ENCODE measurements around the gene PATE1. TPM values are rescaled to one million over a fixed set of nuclear protein-coding genes. Genes with fewer than 3 reads are reported as not detected.

The PATE1 gene
- polyA plus RNA-seq, 1 donor from 2014 or later = not detected

DNA sequence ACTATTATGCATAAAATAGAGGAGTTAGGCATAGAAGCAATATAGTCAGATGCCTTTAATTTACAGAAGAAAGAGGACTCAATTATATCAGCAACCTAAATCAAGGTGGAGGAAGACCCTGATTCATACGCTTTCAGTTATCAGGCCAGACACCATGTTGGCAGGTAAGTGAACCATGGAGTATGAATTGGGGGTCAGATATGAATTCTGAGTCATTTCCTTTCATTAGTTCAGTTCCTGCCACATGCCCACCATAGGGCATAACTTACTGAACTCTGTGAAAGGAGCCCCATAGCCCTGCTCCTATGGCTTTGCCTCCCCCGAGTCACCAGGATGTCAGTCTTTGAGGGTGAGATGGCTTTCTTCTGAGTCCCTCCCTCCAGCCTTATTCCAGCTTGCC, 17.4 kb downstream of the PATE1 start:
- Histone ChIP-seq H3K4me2 (ENCODE audit: low read length) (no peak overlapping the region), H3K36me3 (ENCODE audit: insufficient read depth, low read length) (no peaks in the 10 kb centered on the region), H3K27me3 (ENCODE audit: insufficient read depth, low read depth, low read length) (no peaks in the 10 kb centered on the region), H4K20me1 (ENCODE audit: insufficient read depth) (no peaks in the 10 kb centered on the region), H3K9me2 (ENCODE audit: insufficient read depth, low read length) (no peaks in the 10 kb centered on the region), H3F3A (ENCODE audit: insufficient read depth, low read length, poor library complexity, severe bottlenecking) (no peaks in the 10 kb centered on the region), H3K9me3 (ENCODE audit: low read length) (no peaks in the 10 kb centered on the region), H2AFZ (ENCODE audit: low read depth, low read length) (no peak overlapping the region), H3K27ac (ENCODE audit: low read length) (no peak overlapping the region), H3K4me3 (ENCODE audit: low read length) (no peak overlapping the region), H3K79me2 (replicated peaks; ENCODE audit: insufficient read depth, low read length) (no peaks in the 10 kb centered on the region), H3K9ac (ENCODE audit: low read length) (no peak overlapping the region)
- TF ChIP-seq, protein P1, sequence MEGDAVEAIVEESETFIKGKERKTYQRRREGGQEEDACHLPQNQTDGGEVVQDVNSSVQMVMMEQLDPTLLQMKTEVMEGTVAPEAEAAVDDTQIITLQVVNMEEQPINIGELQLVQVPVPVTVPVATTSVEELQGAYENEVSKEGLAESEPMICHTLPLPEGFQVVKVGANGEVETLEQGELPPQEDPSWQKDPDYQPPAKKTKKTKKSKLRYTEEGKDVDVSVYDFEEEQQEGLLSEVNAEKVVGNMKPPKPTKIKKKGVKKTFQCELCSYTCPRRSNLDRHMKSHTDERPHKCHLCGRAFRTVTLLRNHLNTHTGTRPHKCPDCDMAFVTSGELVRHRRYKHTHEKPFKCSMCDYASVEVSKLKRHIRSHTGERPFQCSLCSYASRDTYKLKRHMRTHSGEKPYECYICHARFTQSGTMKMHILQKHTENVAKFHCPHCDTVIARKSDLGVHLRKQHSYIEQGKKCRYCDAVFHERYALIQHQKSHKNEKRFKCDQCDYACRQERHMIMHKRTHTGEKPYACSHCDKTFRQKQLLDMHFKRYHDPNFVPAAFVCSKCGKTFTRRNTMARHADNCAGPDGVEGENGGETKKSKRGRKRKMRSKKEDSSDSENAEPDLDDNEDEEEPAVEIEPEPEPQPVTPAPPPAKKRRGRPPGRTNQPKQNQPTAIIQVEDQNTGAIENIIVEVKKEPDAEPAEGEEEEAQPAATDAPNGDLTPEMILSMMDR (IDR thresholded peaks at IDR 0.05; ENCODE audit: poor library complexity, severe bottlenecking) = no peak
- TF ChIP-seq TAF1 (IDR thresholded peaks at IDR 0.05; ENCODE audit: low read depth) (no peak), RAD21 (conservative IDR thresholded peaks at IDR 0.05) (no peak), EP300 (conservative IDR thresholded peaks at IDR 0.05; ENCODE audit: poor library complexity, severe bottlenecking) (no peak), POLR2AphosphoS5 (IDR thresholded peaks at IDR 0.05) (no peak), EZH2 (IDR thresholded peaks at IDR 0.05; ENCODE audit: borderline replicate concordance, insufficient read depth, low read length, poor library complexity, severe bottlenecking) (no peak)
- TF ChIP-seq, protein P2, sequence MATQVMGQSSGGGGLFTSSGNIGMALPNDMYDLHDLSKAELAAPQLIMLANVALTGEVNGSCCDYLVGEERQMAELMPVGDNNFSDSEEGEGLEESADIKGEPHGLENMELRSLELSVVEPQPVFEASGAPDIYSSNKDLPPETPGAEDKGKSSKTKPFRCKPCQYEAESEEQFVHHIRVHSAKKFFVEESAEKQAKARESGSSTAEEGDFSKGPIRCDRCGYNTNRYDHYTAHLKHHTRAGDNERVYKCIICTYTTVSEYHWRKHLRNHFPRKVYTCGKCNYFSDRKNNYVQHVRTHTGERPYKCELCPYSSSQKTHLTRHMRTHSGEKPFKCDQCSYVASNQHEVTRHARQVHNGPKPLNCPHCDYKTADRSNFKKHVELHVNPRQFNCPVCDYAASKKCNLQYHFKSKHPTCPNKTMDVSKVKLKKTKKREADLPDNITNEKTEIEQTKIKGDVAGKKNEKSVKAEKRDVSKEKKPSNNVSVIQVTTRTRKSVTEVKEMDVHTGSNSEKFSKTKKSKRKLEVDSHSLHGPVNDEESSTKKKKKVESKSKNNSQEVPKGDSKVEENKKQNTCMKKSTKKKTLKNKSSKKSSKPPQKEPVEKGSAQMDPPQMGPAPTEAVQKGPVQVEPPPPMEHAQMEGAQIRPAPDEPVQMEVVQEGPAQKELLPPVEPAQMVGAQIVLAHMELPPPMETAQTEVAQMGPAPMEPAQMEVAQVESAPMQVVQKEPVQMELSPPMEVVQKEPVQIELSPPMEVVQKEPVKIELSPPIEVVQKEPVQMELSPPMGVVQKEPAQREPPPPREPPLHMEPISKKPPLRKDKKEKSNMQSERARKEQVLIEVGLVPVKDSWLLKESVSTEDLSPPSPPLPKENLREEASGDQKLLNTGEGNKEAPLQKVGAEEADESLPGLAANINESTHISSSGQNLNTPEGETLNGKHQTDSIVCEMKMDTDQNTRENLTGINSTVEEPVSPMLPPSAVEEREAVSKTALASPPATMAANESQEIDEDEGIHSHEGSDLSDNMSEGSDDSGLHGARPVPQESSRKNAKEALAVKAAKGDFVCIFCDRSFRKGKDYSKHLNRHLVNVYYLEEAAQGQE (IDR thresholded peaks at IDR 0.05; ENCODE audit: borderline replicate concordance) = no peak

DNA sequence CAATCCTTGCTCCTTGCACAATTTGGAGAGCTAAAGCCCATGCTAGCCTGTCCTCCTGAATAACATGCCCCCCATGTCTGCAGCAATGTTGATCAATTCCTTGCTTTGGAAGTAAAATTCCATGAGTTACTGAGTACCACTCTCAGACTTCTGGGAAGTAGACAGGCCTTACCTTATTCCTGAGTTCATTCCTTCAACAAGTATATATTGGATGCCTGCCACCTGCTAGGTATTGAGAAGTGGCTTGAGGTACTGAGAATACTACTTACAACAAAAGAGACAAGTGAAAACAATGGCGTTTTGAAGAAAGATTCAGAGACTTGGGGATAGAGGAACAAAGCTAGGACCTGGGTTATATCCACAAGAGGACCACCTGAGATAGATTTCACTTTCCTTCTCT, 20.2 kb downstream of the PATE1 start:
- Histone ChIP-seq H3K79me2 (replicated peaks; ENCODE audit: insufficient read depth, low read length) (no peaks in the 10 kb centered on the region), H2AFZ (ENCODE audit: low read depth, low read length) (no peak overlapping the region), H3F3A (ENCODE audit: insufficient read depth, low read length, poor library complexity, severe bottlenecking) (no peaks in the 10 kb centered on the region), H3K4me3 (ENCODE audit: low read length) (no peak overlapping the region), H3K9ac (ENCODE audit: low read length) (no peak overlapping the region), H3K27me3 (ENCODE audit: insufficient read depth, low read depth, low read length) (no peaks in the 10 kb centered on the region), H3K9me3 (ENCODE audit: low read length) (no peaks in the 10 kb centered on the region), H4K20me1 (ENCODE audit: insufficient read depth) (no peaks in the 10 kb centered on the region), H3K9me2 (ENCODE audit: insufficient read depth, low read length) (no peaks in the 10 kb centered on the region), H3K4me2 (ENCODE audit: low read length) (no peak overlapping the region), H3K36me3 (ENCODE audit: insufficient read depth, low read length) (no peaks in the 10 kb centered on the region), H3K27ac (ENCODE audit: low read length) (no peak overlapping the region)
- TF ChIP-seq MXI1 (conservative IDR thresholded peaks at IDR 0.05; ENCODE audit: poor library complexity, severe bottlenecking) (no peak), TAF1 (IDR thresholded peaks at IDR 0.05; ENCODE audit: low read depth) (no peak), EZH2 (IDR thresholded peaks at IDR 0.05; ENCODE audit: borderline replicate concordance, insufficient read depth, low read length, poor library complexity, severe bottlenecking) (no peak), RAD21 (conservative IDR thresholded peaks at IDR 0.05) (no peak), SMC3 (conservative IDR thresholded peaks at IDR 0.05; ENCODE audit: poor library complexity) (no peak), POLR2AphosphoS5 (IDR thresholded peaks at IDR 0.05) (no peak), EP300 (conservative IDR thresholded peaks at IDR 0.05; ENCODE audit: poor library complexity, severe bottlenecking) (no peak)
- TF ChIP-seq, protein P2 (IDR thresholded peaks at IDR 0.05; ENCODE audit: borderline replicate concordance) = no peak
- TF ChIP-seq, protein P1 (IDR thresholded peaks at IDR 0.05; ENCODE audit: poor library complexity, severe bottlenecking) = no peak

Data from neural cell (in vitro differentiated cells).